Mesothelial cell of epicardium (in vitro differentiated cells): ENCODE results near the gene RAB33B. TPM values are rescaled to one million over a fixed set of nuclear protein-coding genes. Genes with fewer than 3 reads are reported as not detected.
A peak's percentile ranks its signal among the peaks of the same experiment; 100 is the strongest.

Source experiments
- DNase-seq, 2 experiments: peaks; one replicate each; pipeline ENCODE4 v3.0.0; 2021; ENCODE audit warnings: low spot score in 2 of 2; ENCODE audit not compliant: unreplicated experiment in 2 of 2
- H3K27ac Mint-ChIP-seq: 2 replicates; pipeline ENCODE4 v1.8.0; 2021; ENCODE audit warnings: mixed read lengths
- H3K27me3 Mint-ChIP-seq: 2 replicates; pipeline ENCODE4 v1.8.0; 2021; ENCODE audit warnings: low read depth, mixed read lengths
- H3K36me3 Mint-ChIP-seq: 2 replicates; pipeline ENCODE4 v1.8.0; 2021; ENCODE audit warnings: mixed read lengths
- H3K4me1 Mint-ChIP-seq: 2 replicates; pipeline ENCODE4 v1.8.0; 2021; ENCODE audit warnings: mixed read lengths
- H3K4me3 Mint-ChIP-seq: 2 replicates; pipeline ENCODE4 v1.8.0; 2021; ENCODE audit warnings: mild to moderate bottlenecking, moderate library complexity, mixed read lengths
- H3K9me3 Mint-ChIP-seq: 2 replicates; pipeline ENCODE4 v1.8.0; 2021; ENCODE audit warnings: mixed read lengths
- CTCF ChIP-seq: fragments of 200-600 bp; sonication (generic); IDR thresholded peaks from one replicate; pipeline ENCODE4 v1.5.0; 2021; ENCODE audit warnings: antibody characterized with exemption; ENCODE audit not compliant: unreplicated experiment
- total RNA-seq: library from RNA; stranded (reverse); gene quantifications from 3 replicates; pipeline ENCODE4 v1.2.1, GENCODE V29; 2021

Gene RAB33B
- total RNA-seq, 1 donor from 2014 or later: 9.8 TPM

GRCh38 chr4:139489638-139490037 is 35.7 kb downstream of the RAB33B start:
- no peaks in the 10 kb centered on the region for H3K36me3 Mint-ChIP-seq
- no peaks in the 10 kb centered on the region for H3K27me3 Mint-ChIP-seq
- H3K27ac Mint-ChIP-seq: no peak overlapping the region
- no peak for TF ChIP-seq CTCF
- peaks cover 6% of the 10 kb centered on the region for H3K9me3 Mint-ChIP-seq
- no peak overlapping the region for H3K4me3 Mint-ChIP-seq
- DNase-seq: no peak
- no peaks in the 10 kb centered on the region for H3K4me1 Mint-ChIP-seq

GRCh38 chr4:139492429-139492828 is 38.5 kb downstream of the RAB33B start:
- Mint-ChIP-seq H3K27me3 (no peaks in the 10 kb centered on the region), H3K36me3 (no peaks in the 10 kb centered on the region), H3K9me3 (peaks cover 6% of the 10 kb centered on the region), H3K27ac (no peak overlapping the region), H3K4me3 (no peak overlapping the region), H3K4me1 (peaks cover 5% of the 10 kb centered on the region)
- TF ChIP-seq CTCF: no peak
- no peak for DNase-seq

- H3K27me3 Mint-ChIP-seq: no peaks in the 10 kb centered on the region
- DNase-seq: no peak
- H3K27ac Mint-ChIP-seq: no peak overlapping the region
Measured at GRCh38 chr4:139493176-139493575, 39.3 kb downstream of the RAB33B start.

GRCh38 chr4:139499186-139499585 is 45.3 kb downstream of the RAB33B start:
- Mint-ChIP-seq H3K4me3 (peak overlapping the region; percentile 10), H3K36me3 (peaks cover 8% of the 10 kb centered on the region), H3K4me1 (peaks cover 41% of the 10 kb centered on the region), H3K9me3 (peaks cover 4% of the 10 kb centered on the region), H3K27ac (peak overlapping the region; percentile 93), H3K27me3 (no peaks in the 10 kb centered on the region)
- DNase-seq: no peak
- TF ChIP-seq CTCF: no peak

More at GRCh38 chr4:139493176-139493575, 39.3 kb downstream of the RAB33B start:
- no peak for TF ChIP-seq CTCF
- Mint-ChIP-seq H3K4me3 (no peak overlapping the region), H3K9me3 (peaks cover 6% of the 10 kb centered on the region), H3K4me1 (peaks cover 11% of the 10 kb centered on the region), H3K36me3 (no peaks in the 10 kb centered on the region)

- Mint-ChIP-seq H3K4me3 (no peak overlapping the region), H3K27ac (peak overlapping the region; percentile 52), H3K4me1 (peaks cover 41% of the 10 kb centered on the region), H3K27me3 (no peaks in the 10 kb centered on the region), H3K9me3 (peaks cover 4% of the 10 kb centered on the region), H3K36me3 (peaks cover 11% of the 10 kb centered on the region)
- no peak for TF ChIP-seq CTCF
- DNase-seq: no peak
Measured at GRCh38 chr4:139501117-139501516, 47.2 kb downstream of the RAB33B start.

GRCh38 chr4:139501527-139501926 is 47.6 kb downstream of the RAB33B start:
- no peak for DNase-seq
- Mint-ChIP-seq H3K4me1 (peaks cover 40% of the 10 kb centered on the region), H3K27ac (no peak overlapping the region), H3K9me3 (peaks cover 4% of the 10 kb centered on the region), H3K27me3 (no peaks in the 10 kb centered on the region), H3K4me3 (no peak overlapping the region), H3K36me3 (peaks cover 11% of the 10 kb centered on the region)
- TF ChIP-seq CTCF: no peak
